ENCODE measurements around the gene NLRC5.
"Not testable (repeated sequence)": the region's sequence is repeated elsewhere in the genome, so short reads cannot be mapped to it uniquely, and the experiment has no call there.

The NLRC5 gene

GRCh38 chr16:57066625-57067024, 77.3 kb downstream of the NLRC5 start:
- CTCF ChIA-PET: interaction anchor here (1.1 to 1.8 kb wide), 4 partner anchors 8 to 26 kb away, joined by 3 to 18 read pairs (median 6); partner anchors contain the start of gene CPNE2
- POLR2A ChIA-PET: interaction anchor here (1.0 kb wide), 1 partner anchor 11 kb away, joined by 4 read pairs; no protein-coding TSS in a partner anchor
- no peak overlapping the region for H3K4me3 ChIP-seq (ENCODE audit: low read depth, low read length)
- no peak for TF ChIP-seq CTCF (IDR thresholded peaks at IDR 0.05; ENCODE audit: insufficient read depth, low read length, missing control alignments)
- DNase-seq (ENCODE audit: low read depth, low spot score): no peak

- no peak for TF ChIP-seq CTCF (IDR thresholded peaks at IDR 0.05; ENCODE audit: insufficient read depth, low read length, missing control alignments)
- H3K4me3 ChIP-seq (ENCODE audit: low read depth, low read length): no peak overlapping the region
- POLR2A ChIA-PET: interaction anchor here (1.0 kb wide), 1 partner anchor 10 kb away, joined by 4 read pairs; no protein-coding TSS in a partner anchor
- CTCF ChIA-PET: interaction anchor here (1.1 to 1.8 kb wide), 4 partner anchors 14 to 25 kb away, joined by 3 to 18 read pairs (median 6); partner anchors contain the start of gene CPNE2
- DNase-seq (ENCODE audit: low read depth, low spot score): no peak
These were observed 78.0 kb downstream of the NLRC5 start for GRCh38 chr16:57067347-57067746.

- H3K4me3 ChIP-seq (ENCODE audit: low read depth, low read length): no peak overlapping the region
- DNase-seq (ENCODE audit: low read depth, low spot score): no peak
- CTCF ChIA-PET: interaction anchor here (1.2 to 2.2 kb wide), 3 partner anchors 8 to 15 kb away, joined by 4 to 24 read pairs (median 6); no protein-coding TSS in a partner anchor
- POLR2A ChIA-PET: no interaction called here
- TF ChIP-seq CTCF (IDR thresholded peaks at IDR 0.05; ENCODE audit: insufficient read depth, low read length, missing control alignments): no peak
These were observed 79.7 kb downstream of the NLRC5 start for GRCh38 chr16:57069053-57069452.

GRCh38 chr16:57069635-57070370, 80.4 kb downstream of the NLRC5 start:
- no peak for TF ChIP-seq CTCF (IDR thresholded peaks at IDR 0.05; ENCODE audit: insufficient read depth, low read length, missing control alignments)
- ChIA-PET CTCF (interaction anchor here (1.2 to 2.2 kb wide), 3 partner anchors 9 to 14 kb away, joined by 4 to 24 read pairs (median 6); no protein-coding TSS in a partner anchor), POLR2A (no interaction called here)
- DNase-seq (ENCODE audit: low read depth, low spot score): no peak
- H3K4me3 ChIP-seq (ENCODE audit: low read depth, low read length): no peak overlapping the region

GRCh38 chr16:57070424-57070823, 81.1 kb downstream of the NLRC5 start:
- no peak overlapping the region for H3K4me3 ChIP-seq (ENCODE audit: low read depth, low read length)
- TF ChIP-seq CTCF (IDR thresholded peaks at IDR 0.05; ENCODE audit: insufficient read depth, low read length, missing control alignments): no peak
- POLR2A ChIA-PET: no interaction called here
- no peak for DNase-seq (ENCODE audit: low read depth, low spot score)
- CTCF ChIA-PET: interaction anchor here (2.1 to 2.2 kb wide), 2 partner anchors 10 to 14 kb away, joined by 6 to 24 read pairs; no protein-coding TSS in a partner anchor

- DNase-seq (ENCODE audit: low read depth, low spot score); POLR2A ChIA-PET; H3K4me3 ChIP-seq (ENCODE audit: low read depth, low read length): not testable (repeated sequence)
- CTCF ChIA-PET: interaction anchor here (0.7 to 6.3 kb wide), 3 partner anchors 11 to 25 kb away, joined by 3 to 60 read pairs (median 3); no protein-coding TSS in a partner anchor
These were observed 81.8 kb downstream of the NLRC5 start for GRCh38 chr16:57071081-57071732.

All from AG04449 (cell line).